ENCODE data around the gene DEGS2.
A peak's percentile ranks its signal among the peaks of the same experiment; 100 is the strongest.

Gene DEGS2

DNA sequence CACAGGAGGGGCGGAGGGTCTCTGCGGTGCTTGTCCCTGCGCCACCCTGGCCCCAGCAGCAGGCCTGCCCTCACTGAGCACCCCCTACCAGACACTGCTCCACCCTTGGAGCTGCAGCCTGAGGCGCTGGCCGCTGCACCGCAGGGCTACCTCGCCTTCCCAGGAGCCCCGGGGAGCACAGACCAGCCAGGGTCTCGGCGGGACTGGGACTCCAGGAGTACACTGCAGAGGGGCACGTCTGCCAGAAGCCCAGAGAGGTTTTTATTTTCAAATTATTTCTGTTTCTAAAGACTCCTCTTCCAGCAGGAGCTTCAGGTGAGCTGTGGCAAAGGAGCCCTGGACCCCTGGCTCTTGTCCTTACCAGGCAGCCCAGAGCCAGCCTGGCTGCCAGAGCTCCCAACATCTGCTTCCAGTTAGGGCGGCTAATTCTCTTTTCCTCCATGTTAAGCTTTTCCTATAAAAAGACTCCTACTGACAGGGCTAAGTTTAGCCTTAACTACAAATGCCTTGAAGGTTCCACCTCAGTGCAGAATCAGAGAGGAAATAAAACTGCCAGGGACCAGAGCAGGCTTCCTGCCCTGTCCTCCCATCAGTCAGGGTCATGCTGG lies 26.4 kb downstream of the DEGS2 start:
- Mint-ChIP-seq H3K36me3 (peaks cover 80% of the 10 kb centered on the region), H3K27ac (no peak overlapping the region), H3K4me1 (peaks cover 2% of the 10 kb centered on the region), H3K9me3 (no peaks in the 10 kb centered on the region), H3K4me3 (no peak overlapping the region), H3K27me3 (no peaks in the 10 kb centered on the region)
- ATAC-seq = no peak

DNA sequence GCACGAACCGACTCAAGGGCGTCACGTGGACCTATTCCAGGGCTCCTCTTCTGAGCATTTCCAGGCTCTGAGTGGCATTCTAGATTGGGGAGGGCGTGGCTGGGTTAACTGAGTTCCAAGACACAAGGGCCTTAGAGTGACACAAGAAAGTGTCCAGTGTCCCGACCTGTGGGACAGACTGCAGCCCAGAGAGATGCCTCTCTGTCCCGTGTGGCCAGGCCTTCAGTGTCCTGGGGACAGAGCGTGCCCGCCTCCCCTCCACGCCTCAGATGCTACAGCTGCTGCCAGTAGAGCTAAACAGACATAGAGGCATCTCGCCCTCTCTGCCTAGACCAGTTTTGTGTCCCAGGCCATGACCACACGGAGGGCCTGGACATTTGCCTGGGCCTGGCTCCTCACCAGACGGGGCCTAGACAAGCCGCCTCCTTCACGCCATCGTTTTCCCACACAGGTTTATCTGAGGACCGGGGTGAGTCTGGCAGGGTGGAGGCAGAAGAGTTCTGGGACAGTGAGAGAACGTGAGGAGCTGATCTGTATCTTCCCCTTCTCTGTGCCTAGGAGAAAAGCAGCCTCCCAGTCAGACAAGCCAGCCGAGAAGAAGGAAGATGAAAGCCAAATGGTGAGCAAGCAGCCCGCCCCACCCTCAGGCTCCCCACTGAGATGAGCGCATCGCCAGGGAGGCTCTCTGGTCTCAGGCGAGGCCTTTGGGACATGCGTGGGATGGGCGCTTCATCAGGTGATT lies 27.1 kb downstream of the DEGS2 start:
- Mint-ChIP-seq H3K4me3 (no peak overlapping the region), H3K27me3 (no peaks in the 10 kb centered on the region), H3K27ac (no peak overlapping the region), H3K9me3 (no peaks in the 10 kb centered on the region), H3K36me3 (peaks cover 81% of the 10 kb centered on the region), H3K4me1 (no peaks in the 10 kb centered on the region)
- ATAC-seq = no peak

DNA sequence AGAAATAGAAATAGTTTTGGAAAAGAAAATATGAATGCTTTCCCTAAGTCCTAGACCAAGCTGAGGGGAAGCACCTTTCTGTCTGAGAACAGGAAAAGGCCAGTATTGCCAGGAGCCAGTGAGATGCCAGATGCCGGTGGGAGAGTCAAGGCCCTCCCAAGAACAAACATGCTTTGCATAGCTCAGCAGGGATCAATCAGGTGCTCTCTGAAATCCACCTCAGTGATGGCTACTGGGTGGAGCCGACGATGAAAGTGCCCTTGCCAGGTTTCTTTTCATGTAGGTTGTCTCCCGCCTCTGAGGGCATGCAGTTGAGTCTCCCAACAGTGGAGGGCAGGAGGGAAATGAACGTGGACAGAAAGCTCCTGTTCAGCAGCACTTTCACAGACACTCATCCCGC lies 28.3 kb downstream of the DEGS2 start:
- peaks cover 74% of the 10 kb centered on the region for H3K36me3 Mint-ChIP-seq
- H3K27me3 Mint-ChIP-seq = no peaks in the 10 kb centered on the region
- no peak overlapping the region for H3K4me3 Mint-ChIP-seq
- no peaks in the 10 kb centered on the region for H3K9me3 Mint-ChIP-seq
- H3K27ac Mint-ChIP-seq = peak overlapping the region; percentile 73
- H3K4me1 Mint-ChIP-seq = no peaks in the 10 kb centered on the region
- ATAC-seq = no peak

DNA sequence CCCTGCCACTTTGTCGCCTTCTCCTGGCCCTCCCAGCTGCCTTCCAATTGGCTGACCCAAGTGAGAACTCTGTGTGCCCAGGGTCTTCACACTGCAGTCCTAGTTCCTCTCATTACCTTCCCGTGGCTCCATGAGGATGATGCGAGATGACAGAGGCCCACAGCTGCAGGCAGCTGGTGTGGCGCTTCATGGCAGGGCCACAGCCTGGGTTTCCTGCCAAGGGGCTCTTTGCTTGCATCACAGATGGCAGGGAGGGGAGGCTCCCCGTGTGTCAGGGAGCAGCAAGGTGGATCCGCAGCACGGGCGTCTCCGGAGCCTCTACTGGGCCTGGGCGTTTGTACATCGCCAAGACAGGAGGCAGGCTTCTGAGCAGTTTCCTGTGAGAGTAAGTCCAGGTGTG lies 28.9 kb downstream of the DEGS2 start:
- Mint-ChIP-seq H3K36me3 (peaks cover 68% of the 10 kb centered on the region), H3K9me3 (no peaks in the 10 kb centered on the region)

DNA sequence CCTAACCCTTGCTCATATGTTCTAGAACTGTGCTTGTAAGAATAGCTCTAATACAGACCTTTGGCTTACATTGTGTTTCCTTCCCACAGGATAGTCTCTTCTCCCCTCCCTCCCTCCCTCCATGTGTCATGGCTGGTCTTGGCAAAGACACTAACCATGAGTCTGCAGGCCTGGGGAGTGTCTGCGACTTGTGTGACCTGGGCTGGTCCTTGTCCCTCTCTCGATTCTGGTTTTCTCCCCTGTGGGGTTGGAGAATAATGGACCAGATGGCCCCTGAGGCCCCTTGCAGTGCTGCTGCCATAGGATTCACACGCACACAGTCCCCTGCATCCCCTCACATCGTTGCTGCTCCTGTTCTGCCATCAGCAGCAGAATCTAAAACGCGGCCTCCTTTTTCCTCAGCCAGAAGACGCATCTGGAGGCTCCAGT lies 30.3 kb downstream of the DEGS2 start:
- H3K27ac Mint-ChIP-seq = peak overlapping the region; percentile 73
- no peaks in the 10 kb centered on the region for H3K9me3 Mint-ChIP-seq
- H3K4me1 Mint-ChIP-seq = no peaks in the 10 kb centered on the region
- no peak for ATAC-seq
- no peaks in the 10 kb centered on the region for H3K27me3 Mint-ChIP-seq
- no peak overlapping the region for H3K4me3 Mint-ChIP-seq
- peaks cover 68% of the 10 kb centered on the region for H3K36me3 Mint-ChIP-seq

More for the DNA sequence above, 28.9 kb downstream of the DEGS2 start:
- no peak for ATAC-seq
- no peak overlapping the region for H3K4me3 Mint-ChIP-seq
- peak overlapping the region; percentile 73 for H3K27ac Mint-ChIP-seq
- H3K27me3 Mint-ChIP-seq = no peaks in the 10 kb centered on the region
- no peaks in the 10 kb centered on the region for H3K4me1 Mint-ChIP-seq

DNA sequence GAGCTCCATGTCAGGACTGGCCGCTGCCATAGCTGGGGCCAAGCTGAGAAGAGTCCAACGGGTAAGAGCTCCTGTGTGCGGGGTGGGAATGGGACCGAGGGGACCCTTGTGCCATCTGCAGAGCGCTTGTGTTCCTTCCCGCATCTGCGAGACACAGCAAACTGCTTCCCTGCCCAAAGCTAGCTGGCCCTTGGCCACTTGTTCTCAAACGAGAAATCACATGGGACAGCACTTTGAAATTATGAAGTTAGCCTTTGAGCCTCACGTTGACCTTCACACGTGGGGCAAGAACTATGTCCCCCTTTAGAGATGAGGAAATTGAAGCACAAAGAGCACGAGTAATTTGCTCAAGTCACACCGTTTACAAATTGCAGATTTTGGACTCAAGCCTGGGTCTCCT lies 30.8 kb downstream of the DEGS2 start:
- Mint-ChIP-seq H3K36me3 (peaks cover 67% of the 10 kb centered on the region), H3K9me3 (no peaks in the 10 kb centered on the region), H3K4me1 (no peaks in the 10 kb centered on the region), H3K27ac (no peak overlapping the region), H3K4me3 (no peak overlapping the region), H3K27me3 (no peaks in the 10 kb centered on the region)
- ATAC-seq = no peak

DNA sequence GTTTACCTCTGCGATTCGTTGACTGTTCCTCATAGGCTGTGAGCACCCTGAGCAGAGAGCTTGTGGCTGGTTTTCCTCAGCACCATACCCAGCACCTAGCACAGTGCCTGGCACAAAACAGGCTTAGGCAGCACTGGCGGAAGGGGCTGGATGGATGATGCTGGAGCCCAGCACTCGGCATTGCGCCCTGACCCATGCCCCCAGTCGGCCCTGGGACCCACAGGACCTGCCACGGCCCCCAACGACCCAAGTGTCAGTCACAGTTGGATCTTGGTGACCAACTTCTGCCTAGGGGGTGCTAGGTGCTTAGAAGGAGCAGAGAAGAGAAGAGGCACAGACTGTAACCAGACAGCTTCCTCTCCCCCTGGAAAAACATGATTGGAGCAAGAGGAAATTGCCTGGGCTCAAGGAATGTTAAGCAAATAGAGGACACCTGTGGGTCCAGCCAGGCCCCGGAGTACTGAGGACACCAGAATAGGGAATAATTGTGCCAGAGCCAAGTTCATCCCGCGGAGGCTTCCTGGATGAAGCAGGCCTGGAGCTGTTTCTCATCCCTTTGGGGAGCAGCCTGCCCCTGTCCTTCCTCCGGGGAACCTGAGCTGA lies 31.5 kb downstream of the DEGS2 start:
- Mint-ChIP-seq H3K9me3 (no peaks in the 10 kb centered on the region), H3K36me3 (peaks cover 68% of the 10 kb centered on the region), H3K27ac (no peak overlapping the region), H3K27me3 (no peaks in the 10 kb centered on the region), H3K4me3 (no peak overlapping the region), H3K4me1 (peaks cover 3% of the 10 kb centered on the region)
- no peak for ATAC-seq

DNA sequence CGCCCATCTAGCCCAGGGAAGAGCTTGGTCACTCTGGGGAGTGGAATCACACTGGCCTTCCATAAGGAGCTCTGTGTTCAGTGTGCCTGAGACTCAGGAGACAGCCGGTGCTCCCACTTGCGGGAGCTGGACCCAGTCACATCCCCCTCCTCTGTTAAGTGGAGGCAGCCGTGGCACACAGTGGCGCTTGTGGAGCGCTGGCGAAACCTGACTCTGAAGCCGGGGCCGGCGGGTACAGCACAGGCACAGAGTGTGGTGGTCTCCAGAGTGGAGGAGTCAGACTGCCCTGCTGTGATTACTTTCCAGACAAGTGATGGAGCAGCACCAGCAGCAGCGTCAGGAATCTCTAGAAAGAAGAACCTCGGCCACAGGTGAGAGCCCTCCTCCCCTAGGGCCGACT lies 33.0 kb downstream of the DEGS2 start:
- H3K27me3 Mint-ChIP-seq = no peaks in the 10 kb centered on the region
- peaks cover 58% of the 10 kb centered on the region for H3K36me3 Mint-ChIP-seq
- no peak overlapping the region for H3K27ac Mint-ChIP-seq
- no peak overlapping the region for H3K4me3 Mint-ChIP-seq
- no peaks in the 10 kb centered on the region for H3K9me3 Mint-ChIP-seq
- H3K4me1 Mint-ChIP-seq = peaks cover 5% of the 10 kb centered on the region
- ATAC-seq = no peak

DNA sequence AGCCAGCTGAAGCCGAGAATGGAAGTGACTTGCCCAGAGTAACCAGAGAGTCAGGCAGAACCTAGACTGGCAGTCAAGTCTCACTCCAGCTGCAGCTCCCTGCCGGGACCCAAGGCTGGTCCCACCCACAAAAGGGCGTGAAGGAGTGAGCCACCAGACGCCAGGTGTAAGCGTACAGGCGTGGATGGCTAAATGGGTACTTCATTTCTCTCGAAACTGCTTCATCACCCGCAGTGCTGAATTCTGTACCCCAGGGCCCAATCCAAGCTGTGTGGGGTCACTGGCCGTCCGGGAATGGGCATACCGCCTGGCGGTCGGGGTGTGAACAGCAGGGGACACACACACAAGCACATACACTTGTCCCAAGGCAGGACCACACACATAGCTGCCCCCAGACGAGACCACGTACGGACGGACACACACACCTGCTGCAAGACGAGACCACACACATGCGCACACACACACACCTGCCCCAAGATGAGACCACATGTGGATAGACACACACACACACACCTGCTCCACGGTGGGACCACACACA lies 34.8 kb downstream of the DEGS2 start:
- H3K9me3 Mint-ChIP-seq = no peaks in the 10 kb centered on the region

DNA sequence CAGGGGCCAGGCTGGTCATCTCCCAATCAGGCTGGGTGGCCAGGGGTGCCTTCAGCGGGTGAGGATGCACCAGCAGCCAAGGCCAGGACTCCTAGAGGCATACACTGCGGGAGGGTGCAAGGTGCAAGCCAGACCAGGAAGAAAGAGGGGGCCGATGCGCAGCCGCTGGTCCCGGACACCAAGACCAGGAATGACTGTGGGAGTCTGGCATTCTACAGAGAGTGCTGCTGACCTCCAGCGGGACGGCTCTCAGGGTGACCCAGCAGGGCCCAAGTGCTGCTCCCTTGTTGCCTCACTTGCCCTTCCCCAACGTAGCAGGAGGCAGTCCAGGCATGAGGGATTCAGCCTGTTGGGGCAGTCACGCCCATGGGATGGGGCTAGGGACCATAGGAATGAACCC lies 35.8 kb downstream of the DEGS2 start:
- H3K4me3 Mint-ChIP-seq = no peak overlapping the region
- H3K9me3 Mint-ChIP-seq = no peaks in the 10 kb centered on the region
- no peaks in the 10 kb centered on the region for H3K27me3 Mint-ChIP-seq
- peak overlapping the region; percentile 48 for H3K27ac Mint-ChIP-seq
- peaks cover 51% of the 10 kb centered on the region for H3K36me3 Mint-ChIP-seq
- H3K4me1 Mint-ChIP-seq = peaks cover 5% of the 10 kb centered on the region
- ATAC-seq = no peak

More for the DNA sequence above, 34.8 kb downstream of the DEGS2 start:
- peak overlapping the region; percentile 7 for H3K27ac Mint-ChIP-seq
- H3K36me3 Mint-ChIP-seq = peaks cover 47% of the 10 kb centered on the region
- no peaks in the 10 kb centered on the region for H3K27me3 Mint-ChIP-seq
- no peak for ATAC-seq
- no peak overlapping the region for H3K4me3 Mint-ChIP-seq
- H3K4me1 Mint-ChIP-seq = peaks cover 5% of the 10 kb centered on the region

DNA sequence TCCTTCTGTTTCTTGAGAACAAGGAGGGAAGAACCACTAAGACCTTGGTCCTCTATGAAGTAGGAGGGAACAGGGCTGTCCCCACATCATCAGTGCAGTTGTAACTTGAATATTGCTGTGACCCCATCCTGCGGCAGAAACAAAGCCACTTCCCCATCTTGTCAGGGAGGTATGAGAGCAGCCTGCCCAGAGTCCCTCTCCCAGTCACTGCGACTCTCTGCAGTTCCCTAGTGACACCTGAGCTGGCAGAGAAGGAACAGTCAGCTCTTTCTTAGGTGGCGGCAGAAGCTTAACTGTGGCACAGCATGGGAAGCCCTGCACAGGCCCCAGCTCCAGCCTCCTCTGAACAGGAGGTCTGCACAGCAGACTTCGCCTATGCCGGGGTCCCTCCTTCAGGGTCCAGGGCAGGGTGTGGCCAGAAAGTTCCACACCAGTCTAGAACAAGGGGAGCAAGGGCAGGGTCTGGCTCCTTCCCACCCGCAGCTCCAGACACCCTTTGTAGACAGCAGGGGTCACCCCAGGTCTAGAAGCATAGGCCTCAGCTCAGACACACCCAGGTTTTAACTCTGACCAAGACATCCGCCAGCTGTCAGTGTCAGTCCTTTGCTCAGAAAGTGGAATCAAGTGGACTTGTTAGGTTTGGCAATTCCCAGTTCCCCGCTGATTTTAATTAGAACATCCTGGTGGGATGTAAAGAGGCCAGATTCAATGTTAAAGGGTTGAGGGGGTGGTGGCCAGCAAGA lies 36.8 kb downstream of the DEGS2 start:
- no peaks in the 10 kb centered on the region for H3K9me3 Mint-ChIP-seq
- H3K27ac Mint-ChIP-seq = peak overlapping the region; percentile 48
- H3K4me1 Mint-ChIP-seq = peaks cover 13% of the 10 kb centered on the region
- no peak overlapping the region for H3K4me3 Mint-ChIP-seq
- H3K36me3 Mint-ChIP-seq = peaks cover 47% of the 10 kb centered on the region
- H3K27me3 Mint-ChIP-seq = no peaks in the 10 kb centered on the region
- ATAC-seq = no peak

DNA sequence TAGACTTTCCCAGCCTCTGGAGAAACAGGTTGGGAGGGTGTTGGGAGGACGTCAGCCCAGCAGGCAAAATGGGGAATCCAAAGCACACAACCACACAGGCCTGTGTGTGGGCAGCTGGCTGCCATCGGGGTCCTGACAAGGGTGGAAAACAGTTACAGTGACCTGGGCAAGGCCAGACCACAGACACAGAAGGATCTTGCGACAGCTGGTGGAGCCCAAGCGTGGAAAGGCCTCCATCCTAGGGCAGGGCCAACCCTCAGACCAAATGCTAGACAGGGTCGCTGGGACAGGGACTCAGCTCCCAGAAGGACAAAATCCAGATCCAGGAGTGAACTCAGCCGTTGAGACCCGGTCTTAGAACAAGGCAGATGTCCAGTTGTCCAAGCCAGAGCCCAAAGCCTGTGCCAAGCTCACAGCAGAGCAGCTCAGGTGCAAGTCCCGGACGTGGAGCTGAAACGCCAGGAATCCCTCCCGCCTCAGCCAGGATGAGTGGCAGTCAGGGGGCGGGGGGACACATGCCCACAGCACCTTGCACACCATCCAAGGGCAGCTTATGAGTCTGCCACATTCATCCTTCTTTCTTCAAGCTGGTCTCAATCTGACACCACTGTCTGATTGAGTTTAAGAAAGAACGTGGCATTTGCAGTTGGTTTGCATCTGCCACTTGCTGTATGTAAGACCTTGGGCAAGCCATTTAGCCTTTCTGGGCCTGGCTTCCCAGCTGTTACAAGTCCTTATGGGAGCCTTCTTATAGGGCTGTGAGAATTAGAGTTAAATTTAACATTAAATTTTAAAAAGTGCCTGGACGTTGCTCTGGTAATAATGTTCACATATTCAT lies 37.6 kb downstream of the DEGS2 start:
- Mint-ChIP-seq H3K9me3 (no peaks in the 10 kb centered on the region), H3K27ac (no peak overlapping the region), H3K27me3 (no peaks in the 10 kb centered on the region), H3K4me3 (no peak overlapping the region), H3K4me1 (peaks cover 21% of the 10 kb centered on the region), H3K36me3 (peaks cover 42% of the 10 kb centered on the region)
- no peak for ATAC-seq

DNA sequence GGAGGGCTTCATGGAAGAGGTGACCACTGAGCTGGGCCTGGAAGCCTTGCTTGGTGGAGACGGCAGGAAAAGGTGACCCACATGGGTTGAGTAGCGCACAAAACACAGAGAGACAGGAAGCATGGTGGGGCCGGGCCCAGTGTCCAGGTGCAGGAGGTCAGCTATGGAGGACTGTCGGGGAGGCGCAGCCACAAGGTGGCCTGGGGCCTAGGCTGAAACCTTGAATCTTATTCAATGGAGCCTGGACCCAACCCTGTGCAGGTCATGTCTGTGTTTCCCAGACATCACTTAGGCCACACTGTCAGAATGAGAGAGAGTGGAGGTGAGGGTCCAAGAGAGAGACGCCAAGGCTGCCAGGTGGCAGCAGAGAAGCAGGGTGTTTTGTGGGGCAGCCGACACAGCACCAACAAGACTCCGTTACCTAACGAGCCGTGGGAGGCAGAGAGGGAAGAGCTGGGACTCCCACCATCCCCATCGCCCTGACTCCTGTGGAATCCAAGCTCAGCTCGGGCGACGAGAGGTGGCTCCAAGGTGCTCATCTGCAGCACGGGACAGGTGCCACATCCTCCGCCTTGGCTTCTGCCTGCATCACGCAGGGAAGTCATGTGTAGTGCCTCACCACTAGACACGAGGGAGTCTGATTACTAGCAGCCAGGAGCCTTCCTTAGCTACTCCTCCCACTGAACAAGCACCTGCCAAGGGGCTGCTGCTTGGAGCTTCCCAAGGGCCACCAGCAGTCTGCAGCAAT lies 38.7 kb downstream of the DEGS2 start:
- ATAC-seq = no peak
- H3K9me3 Mint-ChIP-seq = no peaks in the 10 kb centered on the region
- no peak overlapping the region for H3K27ac Mint-ChIP-seq
- H3K4me3 Mint-ChIP-seq = no peak overlapping the region
- H3K4me1 Mint-ChIP-seq = peaks cover 27% of the 10 kb centered on the region
- H3K27me3 Mint-ChIP-seq = no peaks in the 10 kb centered on the region
- H3K36me3 Mint-ChIP-seq = peaks cover 49% of the 10 kb centered on the region

DNA sequence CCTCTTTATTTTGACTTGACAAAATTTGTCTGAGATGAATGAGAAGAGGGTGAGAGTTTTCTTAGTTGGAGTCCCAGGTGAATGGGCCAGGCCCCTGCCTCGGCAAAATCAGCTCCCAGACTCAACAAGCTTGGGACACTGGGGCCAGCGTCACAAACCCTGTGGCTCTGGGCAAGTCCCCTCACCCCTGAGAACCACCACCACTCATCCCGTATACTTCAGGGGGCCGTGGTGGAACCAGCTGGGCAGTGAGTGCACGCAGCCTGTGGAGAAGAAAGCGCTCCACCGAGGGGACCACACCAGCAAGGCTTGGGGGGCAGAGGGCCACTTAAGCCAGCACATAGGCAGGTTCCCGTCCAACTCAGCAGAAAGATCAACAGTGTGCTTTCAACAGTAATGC lies 40.2 kb downstream of the DEGS2 start:
- H3K27me3 Mint-ChIP-seq = no peaks in the 10 kb centered on the region
- peaks cover 27% of the 10 kb centered on the region for H3K4me1 Mint-ChIP-seq
- no peaks in the 10 kb centered on the region for H3K9me3 Mint-ChIP-seq
- peaks cover 37% of the 10 kb centered on the region for H3K36me3 Mint-ChIP-seq
- no peak for ATAC-seq
- H3K4me3 Mint-ChIP-seq = no peak overlapping the region
- H3K27ac Mint-ChIP-seq = peak overlapping the region; percentile 42
